NCI-H2227 (cell line): Measurements from ENCODE around the gene MUSK.

Experiments
- DNase-seq: peaks from one replicate; lab custom pipeline; 2025; ENCODE audit not compliant: unreplicated experiment; lab: John Stamatoyannopoulos, UW

MUSK gene

GRCh38 chr9:110847671-110848070, 179.1 kb downstream of the MUSK start:
- no peak for DNase-seq

DNA sequence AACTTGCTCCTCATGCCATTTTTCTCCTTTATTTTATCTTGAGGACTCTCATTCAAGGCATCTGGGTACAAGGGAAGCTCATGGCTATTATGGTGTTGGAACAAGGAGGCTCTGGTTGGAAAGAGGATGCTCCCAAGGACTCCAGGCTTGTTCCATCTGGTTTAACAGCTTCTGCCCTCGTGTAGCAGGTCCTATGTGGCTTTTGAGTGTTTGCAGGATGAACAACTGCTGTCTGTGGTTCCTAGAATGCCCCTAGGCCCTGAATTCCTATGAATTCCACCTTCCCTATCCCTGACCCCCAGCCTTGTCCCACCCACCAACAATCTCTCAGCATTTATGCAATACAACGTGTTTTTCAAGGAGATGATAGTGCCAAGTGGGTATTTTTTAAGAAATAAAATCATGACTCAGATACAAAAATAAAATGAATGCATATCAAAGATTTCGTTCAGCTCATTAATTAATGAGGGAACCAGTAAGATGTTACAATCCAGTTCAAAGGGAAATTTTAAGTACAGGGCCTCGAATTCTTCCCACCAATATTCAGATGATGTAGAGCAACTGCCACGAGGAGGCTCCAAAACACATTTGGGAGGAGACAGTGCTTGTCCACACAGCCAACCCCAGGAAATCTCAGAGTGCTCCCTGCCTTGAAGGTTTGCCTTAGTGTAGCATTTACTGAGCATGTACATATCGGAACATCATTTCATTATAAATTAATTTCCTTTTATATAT, 182.0 kb downstream of the MUSK start:
- no peak for DNase-seq
